Ramos (cell line): ENCODE results near the gene SMPD1.
"Not testable (repeated sequence)": the region's sequence is repeated elsewhere in the genome, so short reads cannot be mapped to it uniquely, and the experiment has no call there.

Experiments
- in situ Hi-C: fragments of 300-500 bp; cut with MboI; formaldehyde crosslinking; loops from one replicate; pipeline ENCODE4 v1.14.3; 2022; ENCODE audit warnings: low sequenced_read_pairs; ENCODE audit not compliant: unreplicated experiment

Gene SMPD1

DNA sequence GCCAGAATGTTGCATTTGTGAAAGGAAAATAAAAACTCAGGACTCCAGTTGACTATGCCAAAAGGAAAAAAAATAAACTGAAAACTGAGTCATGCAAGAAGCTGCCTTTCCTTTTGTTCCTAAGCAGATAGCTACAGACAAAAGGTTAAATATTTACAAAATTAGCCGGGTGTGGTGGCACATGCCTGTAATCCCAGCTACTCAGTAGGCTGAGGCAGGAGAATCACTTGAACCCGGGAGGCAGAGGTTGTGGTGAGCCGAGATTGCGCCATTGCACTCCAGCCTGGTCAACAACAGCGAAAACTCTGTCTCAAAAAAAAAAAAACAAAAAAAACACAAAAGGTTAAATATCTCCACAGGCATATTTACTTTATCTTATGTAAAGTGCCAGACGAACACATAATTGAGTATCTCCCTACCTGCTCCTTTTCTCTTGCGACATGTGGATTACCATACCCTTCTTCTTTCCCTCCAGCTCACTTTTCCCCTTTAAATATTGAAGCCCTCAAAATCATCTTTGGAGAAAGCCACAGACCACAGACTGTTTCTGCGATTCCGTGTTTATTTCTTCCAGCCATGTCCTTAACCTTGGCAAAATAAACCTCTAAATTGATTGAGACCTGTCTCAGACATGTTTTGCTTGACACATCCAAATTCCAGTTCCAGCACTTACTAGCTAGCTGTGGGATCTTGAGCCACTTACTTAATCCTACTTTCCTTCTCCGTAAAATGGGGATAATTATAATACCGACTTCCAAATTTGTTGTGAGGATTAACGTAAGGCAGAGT, 2.3 kb upstream of the SMPD1 start:
- in situ Hi-C loops: no loop called here

GRCh38 chr11:6388748-6389147, 1.5 kb upstream of the SMPD1 start:
- in situ Hi-C loops: no loop called here

- in situ Hi-C loops: no loop called here
Measured at GRCh38 chr11:6390718-6391469, 620 bp downstream of the SMPD1 start.

DNA sequence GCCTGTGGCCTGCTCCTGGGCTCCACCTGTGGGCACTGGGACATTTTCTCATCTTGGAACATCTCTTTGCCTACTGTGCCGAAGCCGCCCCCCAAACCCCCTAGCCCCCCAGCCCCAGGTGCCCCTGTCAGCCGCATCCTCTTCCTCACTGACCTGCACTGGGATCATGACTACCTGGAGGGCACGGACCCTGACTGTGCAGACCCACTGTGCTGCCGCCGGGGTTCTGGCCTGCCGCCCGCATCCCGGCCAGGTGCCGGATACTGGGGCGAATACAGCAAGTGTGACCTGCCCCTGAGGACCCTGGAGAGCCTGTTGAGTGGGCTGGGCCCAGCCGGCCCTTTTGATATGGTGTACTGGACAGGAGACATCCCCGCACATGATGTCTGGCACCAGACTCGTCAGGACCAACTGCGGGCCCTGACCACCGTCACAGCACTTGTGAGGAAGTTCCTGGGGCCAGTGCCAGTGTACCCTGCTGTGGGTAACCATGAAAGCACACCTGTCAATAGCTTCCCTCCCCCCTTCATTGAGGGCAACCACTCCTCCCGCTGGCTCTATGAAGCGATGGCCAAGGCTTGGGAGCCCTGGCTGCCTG, 1.4 kb downstream of the SMPD1 start:
- in situ Hi-C loops: no loop called here

GRCh38 chr11:6392251-6392650, 2.0 kb downstream of the SMPD1 start:
- in situ Hi-C loops: not testable (repeated sequence)

DNA sequence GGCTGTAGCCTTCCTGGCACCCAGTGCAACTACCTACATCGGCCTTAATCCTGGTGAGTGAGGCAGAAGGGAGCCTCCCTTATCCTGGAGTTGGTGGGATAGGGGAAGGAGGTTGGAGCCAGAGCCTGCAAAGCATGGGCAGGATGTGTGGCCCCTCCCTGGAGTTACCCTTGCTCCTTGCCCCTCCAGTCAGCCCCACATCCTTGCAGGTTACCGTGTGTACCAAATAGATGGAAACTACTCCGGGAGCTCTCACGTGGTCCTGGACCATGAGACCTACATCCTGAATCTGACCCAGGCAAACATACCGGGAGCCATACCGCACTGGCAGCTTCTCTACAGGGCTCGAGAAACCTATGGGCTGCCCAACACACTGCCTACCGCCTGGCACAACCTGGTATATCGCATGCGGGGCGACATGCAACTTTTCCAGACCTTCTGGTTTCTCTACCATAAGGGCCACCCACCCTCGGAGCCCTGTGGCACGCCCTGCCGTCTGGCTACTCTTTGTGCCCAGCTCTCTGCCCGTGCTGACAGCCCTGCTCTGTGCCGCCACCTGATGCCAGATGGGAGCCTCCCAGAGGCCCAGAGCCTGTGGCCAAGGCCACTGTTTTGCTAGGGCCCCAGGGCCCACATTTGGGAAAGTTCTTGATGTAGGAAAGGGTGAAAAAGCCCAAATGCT, 3.9 kb downstream of the SMPD1 start:
- in situ Hi-C loops: no loop called here

GRCh38 chr11:6395470-6396060, 5.3 kb downstream of the SMPD1 start:
- in situ Hi-C loops: no loop called here

DNA sequence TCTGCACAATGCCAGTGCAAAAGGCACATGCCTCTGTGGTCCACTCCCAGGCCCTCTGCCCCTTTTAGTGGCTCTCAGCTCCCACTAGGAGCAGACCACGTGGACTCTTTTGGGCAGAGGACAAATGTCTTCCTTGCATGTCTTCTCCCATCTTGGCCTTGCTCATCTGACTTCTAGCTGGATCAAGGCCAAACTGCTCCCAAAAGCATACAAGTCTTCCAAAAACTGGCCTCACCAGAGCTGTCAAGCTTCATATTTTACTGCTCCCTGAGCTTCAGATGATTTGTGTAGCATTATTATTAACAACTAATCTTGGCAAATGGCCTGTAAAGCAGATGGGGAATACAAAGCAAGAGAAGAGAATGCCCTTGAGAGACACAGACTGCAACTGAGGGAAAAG, 6.9 kb downstream of the SMPD1 start:
- in situ Hi-C loops: no loop called here

DNA sequence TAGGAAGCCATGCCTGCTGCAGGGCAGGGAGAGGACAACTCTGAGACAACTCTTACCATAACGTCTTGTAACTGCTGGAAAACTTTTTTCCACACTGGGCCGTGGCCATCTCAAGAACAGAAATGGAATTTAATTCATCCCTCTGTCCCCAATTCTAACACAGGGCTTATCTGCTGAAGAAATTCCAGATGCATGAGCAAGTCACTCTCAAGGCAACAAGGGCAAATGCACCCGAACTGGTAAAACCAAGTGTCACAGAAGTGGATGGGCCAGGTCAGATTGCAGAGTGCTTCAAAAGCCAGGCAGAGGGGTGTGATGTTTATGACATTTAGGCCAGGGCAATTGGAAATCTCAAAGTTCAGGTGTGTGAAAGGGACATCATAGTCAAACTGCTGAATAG, 7.4 kb downstream of the SMPD1 start:
- in situ Hi-C loops: no loop called here

DNA sequence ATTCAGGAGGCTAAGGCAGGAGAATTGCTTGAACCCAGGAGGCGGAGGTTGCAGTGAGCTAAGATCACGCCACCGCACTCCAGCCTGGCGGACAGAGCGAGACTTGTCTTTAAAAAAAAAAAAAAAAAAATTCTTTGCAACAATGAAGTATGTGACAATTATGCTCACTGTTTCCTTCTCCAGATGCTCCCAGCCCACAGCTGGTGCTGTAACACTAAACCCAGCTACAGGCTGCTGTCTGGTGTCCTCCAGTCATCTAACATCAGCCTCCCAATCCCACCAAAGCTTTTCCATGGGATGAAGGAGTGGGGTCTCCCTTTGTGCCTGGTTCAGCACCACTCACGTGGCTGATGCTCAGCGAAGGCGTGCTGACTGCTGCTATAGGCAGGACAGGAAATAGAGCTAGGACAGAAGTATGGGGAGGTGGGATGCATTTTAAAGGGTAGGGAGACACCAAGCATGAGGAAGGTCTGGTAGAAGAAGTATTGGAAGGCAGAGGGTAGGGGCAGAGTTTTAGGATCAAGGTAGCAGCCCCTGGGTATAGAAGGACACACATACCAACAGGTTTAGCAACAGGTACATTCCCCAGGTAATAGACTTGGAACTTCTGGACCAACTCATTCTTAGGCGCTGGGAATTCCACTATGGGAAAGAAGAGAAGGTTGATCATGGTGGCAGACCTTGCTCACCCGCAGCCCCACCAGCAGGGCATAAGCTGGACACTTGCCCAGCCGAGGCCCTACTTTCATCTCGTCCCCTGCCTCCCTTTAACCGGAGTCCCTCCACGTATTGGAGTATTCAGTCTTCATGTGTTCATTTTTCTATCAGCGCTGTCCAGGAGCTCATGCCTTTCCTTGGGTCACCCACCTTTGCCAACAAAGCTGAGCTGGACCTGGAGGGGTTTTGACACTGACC, 10.4 kb downstream of the SMPD1 start:
- in situ Hi-C loops: no loop called here

DNA sequence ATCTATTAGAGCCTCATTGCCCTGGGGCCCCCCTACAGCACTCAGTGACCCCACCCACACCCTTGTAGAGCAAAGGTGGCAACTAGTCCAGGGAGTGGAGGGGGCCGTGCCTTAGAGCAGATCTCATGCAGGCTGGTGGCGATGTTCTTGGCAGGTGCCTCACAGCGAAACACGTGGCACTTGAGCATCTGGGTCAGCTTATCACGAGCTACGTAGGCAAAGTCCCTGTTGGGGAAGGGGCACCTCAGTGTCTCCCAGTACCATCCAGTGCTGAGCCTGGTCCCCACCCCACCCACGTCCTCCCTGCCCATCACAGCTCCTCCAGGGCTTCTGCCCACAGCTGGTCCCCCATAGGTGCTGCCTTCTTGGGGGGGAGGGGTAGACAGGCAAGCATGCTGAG, 11.2 kb downstream of the SMPD1 start:
- in situ Hi-C loops: no loop called here

GRCh38 chr11:6402061-6402470, 11.8 kb downstream of the SMPD1 start:
- in situ Hi-C loops: no loop called here

GRCh38 chr11:6402561-6402981, 12.3 kb downstream of the SMPD1 start:
- in situ Hi-C loops: no loop called here

DNA sequence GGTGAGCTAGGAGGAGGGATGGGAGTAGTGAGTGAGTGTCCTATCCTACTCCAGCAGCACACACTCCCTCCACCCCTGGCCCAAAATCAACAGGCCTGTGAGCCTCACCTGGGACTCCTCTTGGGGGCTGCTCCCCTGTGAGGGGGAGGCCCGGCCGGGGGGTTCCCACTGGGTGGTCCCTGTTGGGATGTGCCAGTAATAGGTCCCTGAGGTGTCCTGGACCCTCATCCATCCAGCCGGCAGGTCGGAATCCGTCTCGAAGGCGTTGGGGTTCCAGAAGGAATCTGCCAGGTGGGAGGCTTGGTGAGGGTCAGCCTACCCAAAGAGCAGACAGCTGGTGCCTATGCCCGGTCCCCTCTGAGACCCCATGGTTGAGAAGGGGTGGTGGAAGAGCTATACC, 13.3 kb downstream of the SMPD1 start:
- in situ Hi-C loops: no loop called here

- in situ Hi-C loops: no loop called here
Measured at GRCh38 chr11:6404342-6405051, 14.2 kb downstream of the SMPD1 start.

DNA sequence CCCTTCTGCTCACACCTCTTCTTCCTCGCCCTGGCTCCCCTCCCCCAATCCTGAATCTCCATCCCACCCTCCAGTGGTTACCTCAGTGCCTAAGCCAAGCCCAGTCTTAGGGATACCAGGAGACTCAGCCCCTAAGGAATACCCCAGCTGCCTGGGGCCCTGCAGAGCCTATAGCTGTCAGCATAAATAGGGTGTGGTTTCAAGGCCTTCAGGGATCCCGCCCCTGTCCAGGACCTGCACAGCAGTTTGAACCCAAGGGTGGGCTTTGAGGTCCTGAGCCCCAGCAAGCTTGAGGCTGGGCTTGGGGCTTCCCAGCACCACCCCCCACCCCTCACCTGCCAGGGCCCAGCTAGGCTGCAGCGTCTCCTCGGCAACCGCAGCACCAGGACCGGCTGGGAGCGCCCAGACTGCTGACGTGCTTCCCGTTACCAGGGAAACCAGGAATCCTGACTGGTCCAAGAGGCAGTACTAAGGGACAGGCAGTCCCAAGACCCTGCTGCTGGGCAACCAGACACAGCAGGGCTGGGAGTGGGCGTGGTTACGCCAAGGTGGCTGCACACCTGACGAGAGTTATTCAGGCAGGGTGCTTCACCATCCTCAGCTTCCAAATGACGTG, 14.9 kb downstream of the SMPD1 start:
- in situ Hi-C loops: no loop called here

DNA sequence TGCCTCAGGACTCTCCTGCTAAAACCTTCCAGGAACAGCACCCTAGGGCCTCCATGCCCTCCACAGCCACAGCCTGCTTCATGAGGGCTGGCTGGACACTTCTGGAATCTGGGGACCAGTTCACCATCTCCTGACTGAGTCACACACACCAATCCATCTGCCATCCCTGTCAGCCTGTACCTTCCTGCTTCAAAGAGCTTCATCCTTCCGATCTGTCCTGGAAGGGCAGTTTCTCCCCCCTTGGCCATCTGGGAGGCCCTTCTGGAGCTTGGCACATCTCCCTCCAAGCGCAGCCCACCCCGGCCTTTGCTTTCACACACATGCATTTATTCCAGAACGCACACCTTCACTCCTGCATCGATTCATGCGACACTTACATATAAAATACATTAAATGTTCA, 15.6 kb downstream of the SMPD1 start:
- in situ Hi-C loops: no loop called here

- in situ Hi-C loops: no loop called here
Measured at GRCh38 chr11:6406370-6406769, 16.1 kb downstream of the SMPD1 start.
